ENCODE measurements around the gene CC2D1B. TPM values are rescaled to one million over a fixed set of nuclear protein-coding genes. Genes with fewer than 3 reads are reported as not detected.

CC2D1B gene
- total RNA-seq, 1 experiment from 2014 or later: 22.6 TPM

DNA sequence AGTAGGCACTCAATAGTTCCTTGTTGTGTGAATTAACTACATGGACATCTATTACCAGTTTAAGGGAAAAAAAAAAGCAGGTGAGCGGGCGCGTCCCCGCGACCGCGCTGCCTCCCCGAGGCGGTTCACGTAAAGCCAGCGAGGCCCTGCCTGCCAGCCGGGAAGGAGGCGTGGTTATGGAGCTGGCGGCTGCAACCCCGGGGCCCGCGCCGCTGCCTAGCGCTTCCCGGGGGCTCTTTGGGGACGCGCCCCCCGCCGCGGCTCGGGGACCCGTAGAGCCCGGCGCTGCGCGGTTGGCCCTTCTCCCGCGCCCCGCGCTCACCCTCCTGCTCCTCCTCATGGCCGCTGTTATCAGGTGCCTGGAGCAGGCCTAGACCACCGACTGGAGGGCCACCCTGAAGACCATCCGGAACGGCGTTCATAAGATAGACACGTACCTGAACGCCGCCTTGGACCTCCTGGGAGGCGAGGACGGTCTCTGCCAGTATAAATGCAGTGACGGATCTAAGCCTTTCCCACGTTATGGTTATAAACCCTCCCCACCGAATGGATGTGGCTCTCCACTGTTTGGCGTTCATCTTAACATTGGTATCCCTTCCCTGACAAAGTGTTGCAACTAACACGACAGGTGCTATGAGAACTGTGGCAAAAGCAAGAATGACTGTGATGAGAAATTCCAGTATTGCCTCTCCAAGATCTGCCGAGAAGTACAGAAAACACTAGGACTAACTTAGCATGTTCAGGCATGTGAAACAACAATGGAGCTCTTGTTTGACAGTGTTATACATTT is 2.6 kb upstream of the CC2D1B start (continued):
- TF ChIP-seq, protein P1, sequence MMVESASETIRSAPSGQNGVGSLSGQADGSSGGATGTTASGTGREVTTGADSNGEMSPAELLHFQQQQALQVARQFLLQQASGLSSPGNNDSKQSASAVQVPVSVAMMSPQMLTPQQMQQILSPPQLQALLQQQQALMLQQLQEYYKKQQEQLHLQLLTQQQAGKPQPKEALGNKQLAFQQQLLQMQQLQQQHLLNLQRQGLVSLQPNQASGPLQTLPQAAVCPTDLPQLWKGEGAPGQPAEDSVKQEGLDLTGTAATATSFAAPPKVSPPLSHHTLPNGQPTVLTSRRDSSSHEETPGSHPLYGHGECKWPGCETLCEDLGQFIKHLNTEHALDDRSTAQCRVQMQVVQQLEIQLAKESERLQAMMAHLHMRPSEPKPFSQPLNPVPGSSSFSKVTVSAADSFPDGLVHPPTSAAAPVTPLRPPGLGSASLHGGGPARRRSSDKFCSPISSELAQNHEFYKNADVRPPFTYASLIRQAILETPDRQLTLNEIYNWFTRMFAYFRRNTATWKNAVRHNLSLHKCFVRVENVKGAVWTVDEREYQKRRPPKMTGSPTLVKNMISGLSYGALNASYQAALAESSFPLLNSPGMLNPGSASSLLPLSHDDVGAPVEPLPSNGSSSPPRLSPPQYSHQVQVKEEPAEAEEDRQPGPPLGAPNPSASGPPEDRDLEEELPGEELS (CRISPR knock-in tag; IDR thresholded peaks at IDR 0.05): no peak

DNA sequence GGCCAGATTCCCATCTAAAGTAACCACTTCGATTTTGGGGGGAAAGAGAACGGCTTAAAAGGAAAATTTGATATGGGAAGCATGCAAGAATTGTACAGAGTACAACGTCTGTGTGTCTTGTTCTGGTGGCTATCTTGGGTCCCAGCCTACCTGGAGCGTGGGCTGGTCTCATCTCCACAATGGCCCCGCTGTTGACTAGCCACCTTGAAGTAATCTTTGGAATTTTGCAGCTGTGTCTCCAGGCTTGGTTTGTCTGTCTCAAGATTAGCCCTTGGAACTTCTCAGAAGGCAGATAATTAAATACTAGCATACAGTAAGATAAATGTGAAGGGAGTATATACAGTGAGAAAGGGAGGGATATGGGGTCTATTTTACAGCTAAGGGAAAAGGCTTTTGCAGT is 1.3 kb upstream of the CC2D1B start:
- Mint-ChIP-seq H3K4me3 (peak overlapping the region; percentile 91), H3K9me3 (no peaks in the 10 kb centered on the region), H3K4me1 (peaks cover 25% of the 10 kb centered on the region), H3K27me3 (ENCODE audit: low read depth) (no peaks in the 10 kb centered on the region; the same call in 1 of the 2 replicates), H3K27ac (0 out of 2 replicates have a peak overlapping the region, but pooled peaks have one; percentile 12), H3K36me3 (peaks cover 14% of the 10 kb centered on the region)
- CTCF ChIA-PET: interaction anchor here (0.6 to 1.1 kb wide), 2 partner anchors 207 to 260 kb away, joined by 3 read pairs; no protein-coding TSS in a partner anchor
- POLR2A ChIA-PET: no interaction called here
- DNase-seq (ENCODE audit: low spot score): no peak
- TF ChIP-seq, protein P2, sequence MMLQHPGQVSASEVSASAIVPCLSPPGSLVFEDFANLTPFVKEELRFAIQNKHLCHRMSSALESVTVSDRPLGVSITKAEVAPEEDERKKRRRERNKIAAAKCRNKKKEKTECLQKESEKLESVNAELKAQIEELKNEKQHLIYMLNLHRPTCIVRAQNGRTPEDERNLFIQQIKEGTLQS (CRISPR knock-in tag; conservative IDR thresholded peaks at IDR 0.05): no peak
- no peak for TF ChIP-seq FOXJ3 (CRISPR knock-in tag; IDR thresholded peaks at IDR 0.05; ENCODE audit: borderline replicate concordance)
- no peak for ATAC-seq

DNA sequence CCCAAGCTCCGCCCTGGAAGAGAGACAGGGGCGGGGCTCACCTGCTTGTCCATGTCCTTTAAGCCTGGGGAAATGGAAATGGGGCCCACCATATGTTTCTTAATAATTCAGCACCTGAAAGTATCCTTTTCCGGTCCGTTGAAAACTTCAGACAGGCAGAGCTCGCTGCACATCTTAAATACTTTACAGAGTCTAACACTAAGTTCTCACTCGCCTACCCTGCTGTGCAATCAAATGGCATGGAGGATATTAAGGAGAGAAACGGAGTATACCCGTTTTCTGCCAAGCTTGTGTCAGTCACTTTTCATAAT is 467 bp upstream of the CC2D1B start:
- TF ChIP-seq RELA (CRISPR knock-in tag; IDR thresholded peaks at IDR 0.05; ENCODE audit: borderline replicate concordance): no peak
- TF ChIP-seq, protein P3, sequence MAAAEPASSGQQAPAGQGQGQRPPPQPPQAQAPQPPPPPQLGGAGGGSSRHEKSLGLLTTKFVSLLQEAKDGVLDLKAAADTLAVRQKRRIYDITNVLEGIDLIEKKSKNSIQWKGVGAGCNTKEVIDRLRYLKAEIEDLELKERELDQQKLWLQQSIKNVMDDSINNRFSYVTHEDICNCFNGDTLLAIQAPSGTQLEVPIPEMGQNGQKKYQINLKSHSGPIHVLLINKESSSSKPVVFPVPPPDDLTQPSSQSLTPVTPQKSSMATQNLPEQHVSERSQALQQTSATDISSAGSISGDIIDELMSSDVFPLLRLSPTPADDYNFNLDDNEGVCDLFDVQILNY (CRISPR knock-in tag; IDR thresholded peaks at IDR 0.05): no peak
- TF ChIP-seq FOXK1 (CRISPR knock-in tag; IDR thresholded peaks at IDR 0.05): no peak
- TF ChIP-seq, protein P4, sequence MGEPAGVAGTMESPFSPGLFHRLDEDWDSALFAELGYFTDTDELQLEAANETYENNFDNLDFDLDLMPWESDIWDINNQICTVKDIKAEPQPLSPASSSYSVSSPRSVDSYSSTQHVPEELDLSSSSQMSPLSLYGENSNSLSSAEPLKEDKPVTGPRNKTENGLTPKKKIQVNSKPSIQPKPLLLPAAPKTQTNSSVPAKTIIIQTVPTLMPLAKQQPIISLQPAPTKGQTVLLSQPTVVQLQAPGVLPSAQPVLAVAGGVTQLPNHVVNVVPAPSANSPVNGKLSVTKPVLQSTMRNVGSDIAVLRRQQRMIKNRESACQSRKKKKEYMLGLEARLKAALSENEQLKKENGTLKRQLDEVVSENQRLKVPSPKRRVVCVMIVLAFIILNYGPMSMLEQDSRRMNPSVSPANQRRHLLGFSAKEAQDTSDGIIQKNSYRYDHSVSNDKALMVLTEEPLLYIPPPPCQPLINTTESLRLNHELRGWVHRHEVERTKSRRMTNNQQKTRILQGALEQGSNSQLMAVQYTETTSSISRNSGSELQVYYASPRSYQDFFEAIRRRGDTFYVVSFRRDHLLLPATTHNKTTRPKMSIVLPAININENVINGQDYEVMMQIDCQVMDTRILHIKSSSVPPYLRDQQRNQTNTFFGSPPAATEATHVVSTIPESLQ (CRISPR knock-in tag; IDR thresholded peaks at IDR 0.05): no peak
- TF ChIP-seq, protein P5, sequence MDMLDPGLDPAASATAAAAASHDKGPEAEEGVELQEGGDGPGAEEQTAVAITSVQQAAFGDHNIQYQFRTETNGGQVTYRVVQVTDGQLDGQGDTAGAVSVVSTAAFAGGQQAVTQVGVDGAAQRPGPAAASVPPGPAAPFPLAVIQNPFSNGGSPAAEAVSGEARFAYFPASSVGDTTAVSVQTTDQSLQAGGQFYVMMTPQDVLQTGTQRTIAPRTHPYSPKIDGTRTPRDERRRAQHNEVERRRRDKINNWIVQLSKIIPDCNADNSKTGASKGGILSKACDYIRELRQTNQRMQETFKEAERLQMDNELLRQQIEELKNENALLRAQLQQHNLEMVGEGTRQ (CRISPR knock-in tag; IDR thresholded peaks at IDR 0.05): no peak
- TF ChIP-seq GABPB1 (CRISPR knock-in tag; IDR thresholded peaks at IDR 0.05): no peak
- no peak for TF ChIP-seq ZNF219 (CRISPR knock-in tag; IDR thresholded peaks at IDR 0.05; ENCODE audit: borderline replicate concordance)
- TF ChIP-seq NR1H2 (CRISPR knock-in tag; IDR thresholded peaks at IDR 0.05): no peak
- no peak for TF ChIP-seq JAZF1 (CRISPR knock-in tag; IDR thresholded peaks at IDR 0.05)
- no peak for TF ChIP-seq IRF2 (CRISPR knock-in tag; IDR thresholded peaks at IDR 0.05; ENCODE audit: borderline replicate concordance, low read depth)
- no peak for TF ChIP-seq NFATC4 (CRISPR knock-in tag; IDR thresholded peaks at IDR 0.05)
- TF ChIP-seq NFYB (CRISPR knock-in tag; conservative IDR thresholded peaks at IDR 0.05; ENCODE audit: low read depth): no peak
- TF ChIP-seq ZBTB21 (CRISPR knock-in tag; IDR thresholded peaks at IDR 0.05; ENCODE audit: borderline replicate concordance): no peak
- TF ChIP-seq NR3C1 (CRISPR knock-in tag; conservative IDR thresholded peaks at IDR 0.05; ENCODE audit: low read depth): no peak
- TF ChIP-seq ZNF416 (CRISPR knock-in tag; IDR thresholded peaks at IDR 0.05): no peak
- ChIA-PET CTCF (interaction anchor here (0.6 to 1.8 kb wide), 3 partner anchors 18 to 316 kb away, joined by 3 to 10 read pairs (median 3); no protein-coding TSS in a partner anchor), POLR2A (interaction anchor here (0.6 to 2.4 kb wide), 3 partner anchors 14 to 266 kb away, joined by 3 to 10 read pairs (median 4); partner anchors contain the start of genes ORC1, PRPF38A and SHISAL2A)
- H3K4me1 Mint-ChIP-seq: peaks cover 25% of the 10 kb centered on the region
- no peaks in the 10 kb centered on the region; the same call in 1 of the 2 replicates for H3K27me3 Mint-ChIP-seq (ENCODE audit: low read depth)
- DNase-seq (ENCODE audit: low spot score) (no peak), ATAC-seq (no peak)
- H3K9me3 Mint-ChIP-seq: no peaks in the 10 kb centered on the region
- peak overlapping the region; percentile 91 for H3K4me3 Mint-ChIP-seq
- peaks cover 22% of the 10 kb centered on the region for H3K36me3 Mint-ChIP-seq
- H3K27ac Mint-ChIP-seq: peak overlapping the region; percentile 91; the same call in 1 of the 2 replicates

Measured in WTC11 (cell line).